Head of caudate nucleus (tissue), 42 donors: ENCODE measurements around the gene SEC14L3.

Source experiments
- DNase-seq, 42 donors: peaks; one replicate each; pipeline versions ENCODE4 v3.0.0 to v3.0.0-alpha.2; 2020 to 2021; ENCODE audit warnings: mixed read lengths in 7 of 42
- intact Hi-C: fragments of 100-400 bp; cut with DNase I; formaldehyde crosslinking; loops from one replicate; pipeline ENCODE4 v1.15.0; 2022

Gene SEC14L3

DNA sequence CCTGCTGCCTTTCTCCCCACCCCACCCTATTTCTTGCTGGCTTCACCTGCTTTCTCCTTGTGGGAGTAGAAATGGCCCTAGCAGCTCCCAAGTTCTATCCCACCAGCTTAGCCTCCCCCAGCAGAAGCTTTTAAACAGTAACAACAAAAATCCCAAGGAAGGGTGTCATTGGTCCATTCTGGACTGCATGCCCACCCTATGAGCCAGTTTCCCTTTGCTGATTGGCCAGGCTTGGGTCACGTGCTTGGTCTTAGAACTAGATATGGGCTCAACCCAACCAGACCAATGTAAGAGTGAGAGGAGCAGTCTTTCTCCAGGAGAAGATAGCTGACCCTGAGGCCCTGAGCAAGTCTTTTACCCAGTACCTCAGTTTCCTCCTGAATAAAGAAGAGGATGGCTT, 43.9 kb downstream of the SEC14L3 start:
- DNase-seq, result no peak
- intact Hi-C loops, result loop anchor here (5.0 to 10.0 kb wide), 2 partner anchors 41 to 157 kb away; partner anchors contain the start of gene RNF215

DNA sequence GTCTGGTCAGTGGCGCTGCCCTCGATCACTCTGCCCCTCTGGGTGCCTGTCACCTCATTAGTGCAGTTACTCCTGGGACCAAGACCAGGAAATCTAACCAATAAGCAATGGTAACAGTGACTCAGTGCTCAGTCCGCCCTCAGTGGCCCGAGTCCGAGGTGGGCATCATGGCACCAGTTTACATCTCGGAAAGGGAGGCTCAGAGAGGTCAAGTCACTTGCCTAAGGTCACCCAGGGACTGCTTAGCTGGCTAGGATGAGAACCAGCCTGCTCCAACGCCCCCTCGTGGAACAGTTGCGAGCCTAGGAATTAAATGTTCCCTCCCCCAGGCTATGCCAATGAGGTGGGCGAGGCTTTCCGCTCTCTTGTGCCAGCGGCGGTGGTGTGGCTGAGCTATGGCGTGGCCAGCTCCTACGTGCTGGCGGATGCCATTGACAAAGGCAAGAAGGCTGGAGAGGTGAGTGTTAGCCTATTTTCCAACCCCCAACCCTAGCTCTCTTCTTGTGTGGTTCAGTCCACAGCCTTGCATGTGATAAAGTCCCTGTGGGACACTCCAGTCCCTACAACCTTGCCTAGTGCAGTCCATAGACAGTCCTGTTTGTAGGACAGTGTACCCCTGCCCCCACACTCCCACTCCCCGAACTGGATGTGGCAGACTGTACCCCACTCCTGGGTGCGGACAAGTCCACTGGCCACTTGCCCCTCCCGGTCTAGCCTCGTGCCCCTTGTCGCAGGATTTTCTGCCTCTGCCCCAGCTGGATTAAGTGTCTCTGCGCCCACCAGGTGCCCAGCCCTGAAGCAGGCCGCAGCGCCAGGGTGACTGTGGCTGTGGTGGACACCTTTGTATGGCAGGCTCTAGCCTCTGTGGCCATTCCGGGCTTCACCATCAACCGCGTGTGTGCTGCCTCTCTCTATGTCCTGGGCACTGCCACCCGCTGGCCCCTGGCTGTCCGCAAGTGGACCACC, 45.1 kb downstream of the SEC14L3 start:
- intact Hi-C loops, result loop anchor here (5.0 to 10.0 kb wide), 2 partner anchors 39 to 158 kb away; partner anchors contain the start of gene RNF215
- DNase-seq, result peak; percentile 62 to 92 (median 78)

DNA sequence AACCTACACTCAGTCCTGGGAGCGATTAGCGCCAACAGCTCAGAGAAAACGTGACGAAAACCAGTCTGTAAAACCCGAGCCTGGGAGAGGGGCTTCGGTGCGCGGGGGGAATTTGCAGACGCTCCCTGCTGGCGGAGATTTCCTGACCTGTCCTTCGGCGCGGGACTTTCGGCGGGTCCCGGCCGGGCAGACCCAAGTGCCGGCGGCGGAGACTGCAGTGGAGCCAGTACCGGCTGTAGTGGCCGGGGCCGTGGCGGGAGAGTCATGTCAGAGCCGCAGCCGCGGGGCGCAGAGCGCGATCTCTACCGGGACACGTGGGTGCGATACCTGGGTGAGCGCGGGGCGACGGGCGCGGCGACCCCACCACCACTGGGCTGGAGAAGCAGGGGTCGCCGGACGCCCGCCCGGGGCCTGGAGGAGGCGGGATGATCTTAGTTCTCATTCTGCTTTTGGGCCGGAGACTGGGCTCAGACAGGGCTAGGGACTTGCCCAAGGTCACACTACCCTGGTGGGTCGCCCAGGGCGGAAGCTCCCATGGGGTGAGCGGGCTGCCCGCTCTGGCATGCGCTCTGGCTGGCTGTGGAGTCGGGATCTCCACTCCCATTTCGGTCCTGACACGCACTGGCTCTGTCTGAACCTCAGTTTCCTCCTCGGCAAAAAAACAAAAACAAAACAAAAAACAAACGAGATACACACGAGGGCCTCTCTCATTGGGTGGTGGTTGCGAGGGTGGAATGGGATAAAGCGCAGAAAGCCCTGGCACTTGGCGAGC, 46.0 kb downstream of the SEC14L3 start, which contains the start of gene MTFP1:
TSS of gene MTFP1 (plus strand) at position 153 of the 772 bp plus-strand sequence. CDS start at position 265, 112 bp downstream.
- peak in 41 of 42 donors; percentile 23 to 76 (median 57) for DNase-seq
- intact Hi-C loops, result loop anchor here (5.0 to 10.0 kb wide), 2 partner anchors 39 to 159 kb away; partner anchors contain the start of gene RNF215

DNA sequence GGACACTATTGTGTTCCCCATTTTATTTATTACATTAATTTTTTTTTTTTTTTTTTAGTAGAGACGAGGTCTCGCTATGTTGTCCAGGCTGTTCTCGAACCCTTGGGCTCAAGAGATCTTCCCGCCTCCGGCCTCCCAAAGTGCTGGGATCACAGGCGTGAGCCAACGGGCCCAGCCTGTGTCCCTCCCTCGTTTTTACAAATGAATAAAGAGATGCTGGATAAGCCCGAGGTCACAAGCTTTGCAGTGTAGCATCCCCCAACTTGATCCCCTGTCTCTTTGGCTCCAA, 46.5 kb downstream of the SEC14L3 start:
- intact Hi-C loops, result loop anchor here (5.0 to 10.0 kb wide), 2 partner anchors 38 to 160 kb away; partner anchors contain the start of gene RNF215
- no peak for DNase-seq

DNA sequence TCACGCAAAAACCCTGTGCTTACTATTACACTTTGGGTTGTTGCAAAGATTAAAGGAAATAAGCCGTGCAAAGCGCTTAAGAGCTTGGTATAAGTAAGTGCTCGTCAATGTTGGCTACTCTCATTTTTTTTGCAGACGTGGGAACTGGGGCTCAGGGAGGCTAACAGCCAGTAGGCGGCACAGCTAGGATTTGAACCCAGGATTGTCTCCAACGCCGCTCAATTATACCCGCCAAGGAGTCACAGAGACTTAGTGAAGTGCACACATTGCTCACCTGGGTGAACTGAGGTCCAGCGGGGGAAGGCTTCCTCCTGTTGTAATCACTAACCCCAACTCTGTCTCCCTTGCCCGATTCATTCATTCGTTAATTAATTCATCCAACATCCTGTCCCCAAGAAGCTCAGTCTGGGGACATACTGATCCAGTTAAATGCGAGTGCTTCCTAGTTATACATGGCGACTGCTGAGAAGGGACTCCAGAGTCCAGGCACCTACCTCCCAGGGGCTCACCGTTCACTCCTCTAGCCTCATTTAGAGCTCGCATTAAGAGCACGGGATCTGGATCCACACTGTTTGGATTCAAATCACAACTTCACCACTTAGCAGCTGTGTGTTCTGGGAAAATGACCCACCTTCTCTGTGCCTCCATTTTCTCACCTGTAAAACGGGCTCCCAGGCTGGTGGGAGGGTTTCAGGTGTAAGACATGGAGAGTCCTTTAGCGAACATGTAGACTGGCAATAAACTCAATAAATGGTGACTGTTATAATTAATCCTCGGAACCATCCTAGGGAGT, 47.1 kb downstream of the SEC14L3 start:
- DNase-seq, result peak in 16 of 42 donors; percentile 26 to 63 (median 34)
- intact Hi-C loops, result loop anchor here (5.0 to 10.0 kb wide), 2 partner anchors 37 to 160 kb away; partner anchors contain the start of gene RNF215

DNA sequence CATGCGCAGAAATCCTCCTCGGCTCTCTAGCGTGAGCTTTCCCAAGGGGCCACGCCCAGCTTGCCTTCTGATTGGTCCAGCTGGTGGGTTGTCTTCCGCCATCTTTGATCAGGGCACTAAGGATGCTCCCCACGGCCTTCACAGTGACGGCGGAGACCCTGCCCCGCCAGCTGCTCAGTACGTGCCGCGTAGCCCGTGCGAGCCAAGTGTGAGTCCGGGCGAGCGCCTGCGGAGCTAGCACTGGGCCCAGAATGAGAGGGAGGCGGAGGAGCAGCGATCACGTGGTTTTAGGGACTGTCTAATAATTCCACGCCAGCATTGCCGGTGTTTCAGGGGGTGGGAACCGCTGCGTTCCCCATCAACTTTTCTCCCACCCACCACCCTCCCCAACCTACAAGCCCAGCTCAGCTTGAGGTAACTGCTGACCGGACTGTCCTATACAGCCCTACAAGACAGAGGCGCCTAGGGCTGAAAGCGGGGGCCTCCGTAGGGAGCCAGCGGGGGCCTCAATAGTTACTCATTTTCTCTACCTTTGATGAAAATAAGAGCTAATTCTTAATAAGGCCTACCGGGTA, 47.8 kb downstream of the SEC14L3 start:
- intact Hi-C loops, result loop anchor here (10.0 kb wide), 1 partner anchor 161 kb away; no protein-coding TSS in a partner anchor
- peak; percentile 96 to 100 (median 99) for DNase-seq

DNA sequence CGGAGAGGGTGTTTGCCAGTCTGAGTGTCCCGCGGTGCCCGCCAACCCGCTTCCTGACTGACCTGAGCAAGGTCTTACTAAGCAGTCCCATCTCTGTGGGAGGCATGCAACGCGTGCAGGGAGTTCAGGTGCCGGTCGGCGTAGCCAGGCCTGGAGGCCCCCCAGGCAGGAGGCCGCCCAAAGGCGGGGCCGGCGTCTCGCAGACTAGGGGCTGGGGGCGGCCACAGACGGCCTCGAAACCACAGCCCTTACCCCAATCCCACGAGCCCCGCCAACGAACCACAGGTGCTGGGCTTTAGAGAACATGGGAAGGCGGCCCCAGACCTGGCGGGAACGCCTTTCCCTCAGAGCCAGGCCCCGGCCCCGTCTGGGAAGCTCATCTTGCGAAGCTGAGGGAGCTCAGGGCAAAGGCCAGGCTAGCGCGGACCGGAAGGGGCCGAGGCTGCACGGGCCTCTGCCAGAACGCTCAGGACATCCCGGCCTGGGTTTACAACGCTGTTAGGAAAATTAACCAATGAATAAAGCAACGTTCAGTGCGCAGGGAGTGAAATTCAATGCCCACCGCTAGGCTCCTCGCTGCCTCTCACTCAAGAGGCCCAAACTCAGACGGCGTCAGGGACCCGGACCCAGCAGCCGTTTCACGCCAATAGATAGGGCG, 48.4 kb downstream of the SEC14L3 start:
- intact Hi-C loops, result loop anchor here (10.0 kb wide), 1 partner anchor 161 kb away; no protein-coding TSS in a partner anchor
- peak in 16 of 42 donors; percentile 29 to 69 (median 50) for DNase-seq

DNA sequence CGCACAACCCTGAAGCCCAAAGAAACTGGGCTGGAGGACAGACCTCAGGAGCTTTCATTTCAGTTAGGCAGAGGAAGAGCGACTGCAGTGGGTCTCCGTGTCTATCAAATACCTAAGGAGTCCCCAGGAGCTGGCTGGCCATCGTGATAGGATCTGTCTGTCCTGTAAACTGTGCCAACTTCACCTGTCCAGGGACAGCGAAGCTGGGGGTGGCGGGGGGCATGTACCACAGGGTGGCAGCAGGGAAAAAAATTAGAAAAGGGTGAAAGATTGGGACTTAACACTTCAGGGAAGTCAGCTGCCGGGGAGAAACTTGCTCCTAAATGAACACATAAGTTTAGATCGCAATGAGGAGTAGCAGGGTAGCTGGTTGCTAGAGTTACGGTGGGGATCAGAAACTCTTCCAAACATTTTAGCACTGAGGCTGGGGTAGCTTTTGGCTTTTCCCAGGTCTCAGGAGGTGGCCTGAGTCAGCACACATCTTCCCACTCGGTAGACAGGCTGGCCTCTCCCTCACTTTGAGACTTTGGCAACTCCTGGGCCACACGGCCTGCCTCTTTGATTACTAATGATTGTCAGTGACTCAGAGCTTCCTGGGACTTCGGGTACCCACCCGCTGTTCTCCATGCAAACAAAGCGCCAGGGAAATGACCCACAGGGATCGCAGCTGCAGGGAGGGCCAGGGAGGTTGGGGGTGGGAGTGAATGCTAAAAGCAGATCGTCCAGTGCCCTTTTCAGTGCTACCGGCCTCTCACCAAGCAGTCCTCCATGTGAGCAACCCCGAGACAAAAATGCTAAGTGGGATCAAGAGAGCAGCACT, 49.1 kb downstream of the SEC14L3 start:
- peak in 38 of 42 donors; percentile 24 to 88 (median 56) for DNase-seq
- intact Hi-C loops, result loop anchor here (10.0 kb wide), 1 partner anchor 162 kb away; no protein-coding TSS in a partner anchor

DNA sequence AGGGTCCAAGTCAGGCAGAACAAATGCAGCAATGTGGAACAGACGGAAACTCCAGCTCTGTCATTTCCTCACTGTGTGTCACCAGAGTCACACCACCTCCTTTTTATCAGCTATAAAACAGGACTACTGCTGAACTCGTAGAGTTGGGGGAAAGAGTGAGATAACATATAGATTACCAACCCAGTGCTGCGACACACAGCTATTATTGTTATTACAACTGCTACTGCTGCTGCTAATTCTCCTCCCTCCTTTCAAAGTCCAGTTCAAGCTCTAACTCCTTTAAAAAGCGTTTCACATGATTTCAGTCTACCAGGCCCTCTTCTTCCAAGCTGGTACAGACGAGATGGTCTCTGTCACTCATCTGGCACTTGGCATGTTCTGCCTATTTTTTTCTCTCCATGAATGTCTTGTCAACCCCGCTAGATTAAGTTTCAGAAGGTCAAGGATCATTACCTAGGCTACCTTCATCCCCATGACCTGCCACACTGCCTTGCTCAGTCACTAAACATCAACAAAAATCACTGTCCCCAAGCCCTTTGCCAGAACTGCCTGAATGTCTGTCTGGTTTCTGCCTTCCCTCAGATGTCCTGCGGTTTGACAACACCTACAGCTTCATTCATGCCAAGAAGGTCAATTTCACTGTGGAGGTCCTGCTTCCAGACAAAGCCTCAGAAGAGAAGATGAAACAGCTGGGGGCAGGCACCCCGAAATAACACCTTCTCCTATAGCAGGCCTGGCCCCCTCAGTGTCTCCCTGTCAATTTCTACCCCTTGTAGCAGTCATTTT, 49.9 kb downstream of the SEC14L3 start:
- intact Hi-C loops, result loop anchor here (10.0 kb wide), 1 partner anchor 163 kb away; no protein-coding TSS in a partner anchor
- DNase-seq, result no peak

DNA sequence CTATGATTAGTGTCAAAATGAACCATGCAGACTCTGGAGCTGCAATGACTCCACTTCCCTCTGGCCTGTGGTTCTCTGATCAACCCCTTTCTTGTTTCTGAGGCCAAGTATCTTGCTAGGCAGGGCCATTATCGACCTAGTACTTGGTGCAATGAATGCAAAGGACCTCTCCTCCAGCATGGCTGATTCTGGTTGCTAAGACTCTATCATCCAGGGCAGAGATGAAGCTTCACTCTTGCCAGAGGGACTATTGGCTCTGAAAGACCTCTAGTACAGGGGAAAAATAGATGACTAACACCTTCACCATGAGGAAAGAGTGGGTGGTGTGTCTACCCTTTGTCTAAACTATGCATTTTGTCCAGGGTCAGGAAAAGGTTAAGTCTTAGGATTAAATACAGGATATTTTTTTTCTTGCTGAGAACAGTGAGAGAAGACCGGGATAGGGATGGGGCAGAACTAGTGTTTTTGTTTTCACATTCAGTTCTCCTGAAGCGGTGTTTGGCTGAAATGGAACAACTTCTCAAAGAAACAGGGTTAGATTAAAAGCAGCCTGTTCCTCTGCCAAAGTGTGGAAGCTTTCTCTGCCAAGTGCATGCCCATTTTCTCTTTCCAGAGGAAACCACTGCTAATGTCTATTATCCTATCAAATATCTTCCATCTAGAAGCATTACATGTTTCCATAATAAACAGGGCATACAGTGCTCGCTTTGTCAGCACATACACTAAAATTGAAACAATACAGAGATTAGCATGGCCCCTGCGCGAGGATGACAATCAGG, 51.3 kb downstream of the SEC14L3 start:
- intact Hi-C loops, result loop anchor here (10.0 kb wide), 1 partner anchor 164 kb away; no protein-coding TSS in a partner anchor
- DNase-seq, result no peak

DNA sequence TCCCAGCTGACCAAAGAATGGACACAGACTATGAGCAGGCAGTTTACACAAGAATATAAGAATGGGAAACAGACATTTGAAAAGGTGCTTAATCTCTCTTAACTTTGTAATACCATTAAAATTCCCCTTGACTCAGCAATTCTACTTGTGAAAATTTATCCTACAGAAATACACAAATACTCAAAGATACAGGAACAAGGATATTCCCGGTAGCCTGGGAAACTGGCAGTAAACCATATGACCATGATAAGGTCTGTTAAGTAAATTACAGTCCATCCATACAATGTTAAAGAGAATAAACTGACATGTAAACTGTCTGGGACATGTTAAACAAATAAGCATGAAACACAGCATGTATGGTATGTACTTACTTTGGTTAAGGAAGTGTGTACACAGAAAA, 55.0 kb downstream of the SEC14L3 start:
- no peak for DNase-seq
- intact Hi-C loops, result no loop called here

DNA sequence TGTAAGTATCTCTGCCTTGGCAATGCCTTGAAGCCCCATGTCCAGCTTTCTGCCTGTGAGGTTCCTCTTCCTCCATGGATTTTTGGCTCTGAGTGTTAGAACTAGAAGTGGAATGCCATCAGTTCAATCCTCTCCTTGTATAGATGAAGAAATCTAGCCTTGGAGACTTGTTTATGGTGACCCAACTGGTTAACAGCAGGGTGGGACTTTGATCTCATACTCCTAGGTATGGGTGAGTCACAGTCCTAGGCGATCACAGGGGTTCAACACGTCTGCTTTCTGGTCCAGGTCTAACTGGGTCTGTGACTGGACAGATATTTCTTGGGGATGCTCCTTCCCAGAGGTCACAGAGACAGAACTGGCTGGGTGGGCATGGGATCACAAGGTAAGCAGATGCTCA, 55.4 kb downstream of the SEC14L3 start:
- DNase-seq, result no peak
- intact Hi-C loops, result no loop called here

DNA sequence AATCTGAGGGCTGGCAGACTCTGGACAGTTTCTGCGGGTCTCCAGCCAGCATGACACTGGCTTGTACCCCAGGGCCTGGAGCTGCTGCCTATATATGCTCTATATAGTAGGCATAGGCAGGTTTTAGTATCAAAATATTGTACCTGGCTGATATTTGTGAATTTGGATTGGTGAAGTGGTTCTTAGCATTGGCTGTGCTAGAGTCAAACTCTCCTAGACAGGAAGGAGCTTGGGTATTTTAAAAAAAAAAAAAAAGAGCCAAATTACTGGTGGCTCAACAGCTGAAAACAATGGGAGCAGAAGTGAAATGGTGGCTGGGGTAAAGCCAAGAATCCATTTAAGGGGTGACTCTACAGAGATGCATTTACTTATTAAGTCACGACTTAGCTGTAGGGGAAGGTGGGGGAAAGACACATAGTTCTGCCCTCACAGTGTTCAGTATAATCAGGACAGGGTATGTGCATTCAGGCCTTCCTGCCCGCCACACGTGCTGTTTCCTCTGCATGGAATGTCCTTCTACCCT, 57.2 kb downstream of the SEC14L3 start:
- DNase-seq, result no peak
- intact Hi-C loops, result no loop called here

DNA sequence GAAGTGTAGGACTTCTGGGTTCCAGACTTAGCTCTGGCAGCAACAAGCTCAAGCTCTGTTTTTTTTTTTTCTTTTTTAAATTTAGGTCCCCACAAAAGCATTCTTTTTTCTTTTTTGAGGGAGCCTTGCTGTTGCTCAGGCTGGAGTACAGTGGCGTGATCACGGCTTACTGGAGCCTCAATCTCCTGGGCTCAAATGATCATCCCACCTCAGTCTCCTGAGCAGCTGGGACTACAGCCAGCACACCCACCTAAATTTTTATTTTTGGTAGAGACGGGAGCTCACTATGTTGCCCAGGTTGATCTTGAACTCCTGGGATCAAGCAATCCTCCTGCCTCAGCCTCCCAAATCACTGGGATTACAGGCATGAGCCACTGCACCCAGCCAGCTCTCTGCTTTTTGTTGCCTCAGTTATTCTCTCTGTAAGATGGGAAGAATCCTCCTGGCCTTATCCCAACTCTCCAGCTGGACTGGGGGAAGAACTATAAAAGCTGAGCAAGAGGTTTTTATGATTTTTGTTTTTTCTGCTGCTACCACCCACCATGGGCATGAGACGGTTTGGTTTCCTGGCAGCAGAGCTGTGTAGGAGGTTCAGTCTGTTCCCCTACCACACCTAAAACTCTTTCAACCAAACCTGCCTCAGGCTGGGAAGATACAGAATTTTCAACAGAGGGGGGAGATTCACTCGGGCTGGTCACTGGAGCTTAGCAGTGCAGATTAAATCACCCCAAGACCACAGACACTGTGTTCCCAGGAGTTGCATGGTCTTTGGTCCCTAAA, 57.9 kb downstream of the SEC14L3 start:
- DNase-seq, result peak in 15 of 42 donors; percentile 27 to 80 (median 54)
- intact Hi-C loops, result no loop called here
